IPS-20b (cell line): ENCODE data around the gene NDUFB8.
A peak's percentile ranks its signal among the peaks of the same experiment; 100 is the strongest.

Source experiments
- H3K27ac ChIP-seq: one replicate; pipeline ENCODE4 v1.5.1; 2013; ENCODE audit warnings: low read length
- H3K27me3 ChIP-seq: 2 replicates; pipeline ENCODE4 v1.6.1; 2013; ENCODE audit warnings: mild to moderate bottlenecking, low read length, inconsistent platforms; ENCODE audit not compliant: insufficient read depth
- H3K36me3 ChIP-seq: 2 replicates; pipeline ENCODE4 v1.6.1; 2013; ENCODE audit warnings: low read depth, mild to moderate bottlenecking, inconsistent platforms, low read length, moderate library complexity; ENCODE audit not compliant: insufficient read depth
- H3K4me1 ChIP-seq: 2 replicates; pipeline ENCODE4 v1.6.1; 2013; ENCODE audit warnings: mild to moderate bottlenecking, control low read depth, inconsistent platforms, low read length, moderate library complexity; ENCODE audit not compliant: insufficient read depth
- H3K4me3 ChIP-seq: 2 replicates; pipeline ENCODE4 v1.5.1; 2013; ENCODE audit warnings: mild to moderate bottlenecking, low read length, inconsistent platforms
- H3K9ac ChIP-seq: 2 replicates; pipeline ENCODE4 v1.6.1; 2013; ENCODE audit warnings: low read depth, mild to moderate bottlenecking, inconsistent platforms, low read length, moderate library complexity
- H3K9me3 ChIP-seq: 2 replicates; pipeline ENCODE4 v1.6.1; 2013; ENCODE audit warnings: mild to moderate bottlenecking, low read depth, low read length, inconsistent platforms; ENCODE audit not compliant: insufficient read depth

The NDUFB8 gene

DNA sequence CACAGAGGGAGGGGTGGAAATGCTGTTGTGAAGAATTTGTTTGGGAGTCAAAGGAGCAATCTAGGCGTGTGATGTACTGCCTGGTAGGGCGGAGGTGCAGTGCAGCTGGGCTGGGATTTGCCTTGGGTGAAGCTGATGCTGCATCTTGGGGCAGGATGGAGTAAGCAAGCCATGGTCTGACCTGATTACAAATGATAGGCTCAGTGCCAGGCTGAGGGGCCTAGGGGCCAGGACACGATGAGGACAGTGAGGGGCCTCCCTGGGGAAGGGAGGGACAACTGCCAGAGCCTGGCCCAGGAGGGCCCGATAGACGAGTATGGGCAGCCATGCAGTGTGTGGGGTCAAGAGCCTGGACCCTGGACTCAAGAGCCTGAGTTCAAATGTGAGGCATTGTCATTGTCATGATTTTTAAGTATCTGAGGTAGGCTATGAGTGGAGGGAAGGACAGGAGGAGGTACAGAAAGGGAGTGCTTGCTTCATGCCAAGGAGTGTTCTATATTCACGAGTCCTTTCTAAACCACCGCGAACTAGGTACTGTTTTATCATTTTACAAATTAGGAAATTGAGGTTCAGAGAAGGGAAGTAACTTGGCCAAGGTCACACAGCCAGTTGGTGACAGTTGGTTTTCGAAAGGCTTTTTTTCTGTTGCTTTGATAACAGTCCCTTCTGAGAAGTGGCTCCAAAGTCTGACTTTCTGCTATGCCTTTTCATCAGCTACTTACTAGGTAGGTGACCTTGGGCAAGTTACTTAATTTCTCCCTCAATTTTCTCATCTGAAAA is 35.7 kb upstream of the NDUFB8 start:
- Histone ChIP-seq H3K9me3 (no peaks in the 10 kb centered on the region), H3K9ac (no peak overlapping the region), H3K4me3 (no peak overlapping the region), H3K4me1 (no peaks in the 10 kb centered on the region), H3K36me3 (no peaks in the 10 kb centered on the region), H3K27me3 (peaks cover 83% of the 10 kb centered on the region), H3K27ac (no peak overlapping the region)

DNA sequence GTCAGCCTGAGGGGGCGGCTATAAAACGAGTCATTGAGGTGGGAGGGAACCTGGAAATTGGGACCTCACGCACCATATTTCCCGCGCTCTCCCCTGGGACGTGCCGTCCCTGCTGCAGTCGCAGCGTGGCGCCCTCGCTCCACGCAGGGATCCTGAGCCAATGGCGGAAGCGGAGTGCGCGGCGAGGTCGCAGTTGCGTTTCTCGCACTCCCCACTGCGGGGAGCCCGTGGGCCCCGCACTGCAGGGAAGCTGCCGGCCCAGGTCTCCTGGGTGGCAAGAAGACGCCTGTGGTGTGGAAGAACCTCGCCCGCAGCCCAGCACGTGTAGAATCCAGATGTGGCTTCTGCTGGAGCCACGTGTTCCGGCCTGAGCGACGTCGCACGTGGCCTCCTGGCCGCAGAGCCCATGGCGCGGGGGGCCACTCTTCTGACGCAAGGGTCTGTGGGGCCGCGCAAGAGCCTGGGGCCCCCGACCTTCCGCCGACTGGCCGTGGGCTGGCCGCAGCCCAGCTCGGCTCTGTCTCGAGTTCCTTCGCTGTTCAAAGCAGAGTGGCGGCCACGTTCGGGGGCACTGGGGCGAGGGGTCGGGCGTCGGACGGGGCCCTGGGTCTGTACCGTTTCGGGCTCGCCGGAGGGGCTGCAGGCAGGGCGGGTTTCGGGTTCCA is 32.5 kb upstream of the NDUFB8 start:
- Histone ChIP-seq H3K9me3 (no peaks in the 10 kb centered on the region), H3K4me1 (no peaks in the 10 kb centered on the region), H3K4me3 (no peak overlapping the region), H3K9ac (no peak overlapping the region), H3K27ac (no peak overlapping the region), H3K36me3 (no peaks in the 10 kb centered on the region), H3K27me3 (peaks cover 57% of the 10 kb centered on the region)

DNA sequence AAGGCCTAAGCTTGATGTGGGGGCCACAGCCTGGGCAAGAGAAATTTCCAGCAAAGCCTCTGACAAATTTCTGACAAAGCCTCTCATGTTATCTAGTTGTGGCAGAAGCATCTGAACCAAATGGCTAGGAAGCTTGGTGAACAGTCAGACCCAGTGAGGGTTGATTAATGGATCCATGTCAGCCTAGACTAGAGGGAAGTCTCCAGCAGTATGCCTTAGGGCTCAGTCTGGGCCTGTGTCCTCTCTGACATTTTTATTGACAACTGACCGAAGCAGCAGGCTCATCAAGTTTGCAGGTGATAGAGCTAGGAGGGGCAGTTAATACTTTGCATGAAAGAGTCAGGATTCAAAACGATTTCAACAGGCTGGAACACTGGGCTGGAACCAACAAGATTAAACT is 31.3 kb upstream of the NDUFB8 start:
- H3K27ac ChIP-seq: no peak overlapping the region
- no peak overlapping the region for H3K9ac ChIP-seq
- H3K9me3 ChIP-seq: no peaks in the 10 kb centered on the region
- no peak overlapping the region for H3K4me3 ChIP-seq
- peaks cover under 1% of the 10 kb centered on the region for H3K36me3 ChIP-seq
- H3K4me1 ChIP-seq: no peaks in the 10 kb centered on the region
- peaks cover 46% of the 10 kb centered on the region for H3K27me3 ChIP-seq

DNA sequence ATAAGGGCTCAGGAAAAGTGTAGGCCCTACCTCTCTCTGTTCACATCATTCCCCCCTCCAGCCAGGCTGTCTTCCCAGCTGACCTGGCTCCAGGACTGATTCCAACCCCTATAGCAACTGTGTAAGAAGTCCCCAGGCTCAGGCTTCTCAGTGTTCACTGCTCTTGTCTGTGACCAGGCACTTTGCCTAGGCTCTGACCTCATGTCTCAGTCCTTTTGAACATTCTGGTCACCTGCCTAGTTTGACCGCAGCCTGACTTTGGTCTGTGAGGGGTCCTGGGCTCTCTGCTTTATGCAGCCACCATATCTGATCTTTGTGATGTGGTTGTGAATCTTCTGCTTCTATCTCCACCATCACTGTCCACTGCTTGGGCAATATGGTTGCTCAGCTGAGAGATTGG is 30.6 kb upstream of the NDUFB8 start:
- H3K4me3 ChIP-seq: no peak overlapping the region
- no peaks in the 10 kb centered on the region for H3K9me3 ChIP-seq
- peaks cover 38% of the 10 kb centered on the region for H3K27me3 ChIP-seq
- H3K9ac ChIP-seq: no peak overlapping the region
- no peaks in the 10 kb centered on the region for H3K4me1 ChIP-seq
- peaks cover 7% of the 10 kb centered on the region for H3K36me3 ChIP-seq
- H3K27ac ChIP-seq: no peak overlapping the region

DNA sequence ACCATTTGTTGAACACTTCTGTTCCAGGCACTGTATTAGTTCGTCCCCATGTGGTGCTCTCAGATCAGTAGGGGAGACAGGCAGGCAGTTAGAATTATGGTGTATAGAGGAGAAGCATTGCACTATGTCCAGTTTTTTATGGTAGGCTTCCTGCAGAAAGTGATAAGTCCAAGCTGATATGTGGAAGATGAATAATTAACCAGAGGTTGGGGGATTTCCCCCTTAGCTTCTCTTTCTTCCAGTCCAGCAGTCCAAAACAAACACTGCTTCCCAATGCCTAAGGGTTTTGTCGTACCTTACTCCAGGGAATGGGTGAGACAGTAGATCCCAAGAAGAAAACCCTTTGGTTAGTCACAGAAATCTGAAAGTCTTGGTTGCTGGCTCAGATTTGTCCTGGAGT is 25.2 kb upstream of the NDUFB8 start:
- Histone ChIP-seq H3K9ac (no peak overlapping the region), H3K4me1 (no peaks in the 10 kb centered on the region), H3K4me3 (no peak overlapping the region), H3K36me3 (peaks cover 17% of the 10 kb centered on the region), H3K9me3 (no peaks in the 10 kb centered on the region), H3K27ac (no peak overlapping the region), H3K27me3 (no peaks in the 10 kb centered on the region)

DNA sequence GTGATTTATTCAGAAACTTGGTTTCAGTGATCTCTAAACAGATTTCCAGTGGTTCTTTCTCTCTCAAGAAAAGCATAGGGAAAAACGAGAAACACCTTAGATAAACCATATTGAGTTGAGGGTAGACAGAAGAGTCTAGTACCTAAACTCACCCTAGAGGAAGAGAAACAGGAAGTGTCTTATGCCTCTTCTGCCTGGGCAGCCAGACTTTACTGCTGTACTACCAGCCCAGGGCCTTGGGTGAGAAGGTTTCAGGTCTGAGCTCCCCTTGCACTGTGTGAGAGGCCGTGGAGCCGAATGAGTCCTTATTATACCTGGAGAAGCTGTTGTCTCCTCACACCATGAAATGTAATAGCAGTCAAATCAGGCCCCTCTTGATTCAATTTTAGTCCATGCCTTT is 24.3 kb upstream of the NDUFB8 start:
- no peak overlapping the region for H3K9ac ChIP-seq
- peaks cover 27% of the 10 kb centered on the region for H3K36me3 ChIP-seq
- H3K27me3 ChIP-seq: no peaks in the 10 kb centered on the region
- no peaks in the 10 kb centered on the region for H3K4me1 ChIP-seq
- no peaks in the 10 kb centered on the region for H3K9me3 ChIP-seq
- no peak overlapping the region for H3K4me3 ChIP-seq
- H3K27ac ChIP-seq: no peak overlapping the region

DNA sequence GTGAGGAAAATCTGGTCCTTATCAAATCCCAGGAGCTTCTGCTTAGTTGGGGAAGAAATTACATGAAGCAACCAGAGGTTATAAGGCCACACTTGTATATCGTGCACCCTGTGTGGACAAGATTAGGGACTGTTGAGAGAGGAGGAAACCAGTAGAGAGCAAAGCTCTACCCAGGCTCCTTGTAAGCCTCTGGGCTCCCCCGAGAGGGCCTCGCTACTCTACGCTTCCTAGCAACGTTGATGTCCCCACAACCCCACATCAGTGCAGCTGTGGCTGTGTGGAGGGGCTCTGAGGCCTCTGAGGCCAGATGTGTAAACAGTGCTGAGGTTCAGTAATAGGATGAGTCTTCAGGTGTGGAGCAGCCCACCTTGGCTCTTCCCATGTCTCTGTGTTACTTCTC is 22.1 kb upstream of the NDUFB8 start:
- peaks cover 49% of the 10 kb centered on the region for H3K36me3 ChIP-seq

DNA sequence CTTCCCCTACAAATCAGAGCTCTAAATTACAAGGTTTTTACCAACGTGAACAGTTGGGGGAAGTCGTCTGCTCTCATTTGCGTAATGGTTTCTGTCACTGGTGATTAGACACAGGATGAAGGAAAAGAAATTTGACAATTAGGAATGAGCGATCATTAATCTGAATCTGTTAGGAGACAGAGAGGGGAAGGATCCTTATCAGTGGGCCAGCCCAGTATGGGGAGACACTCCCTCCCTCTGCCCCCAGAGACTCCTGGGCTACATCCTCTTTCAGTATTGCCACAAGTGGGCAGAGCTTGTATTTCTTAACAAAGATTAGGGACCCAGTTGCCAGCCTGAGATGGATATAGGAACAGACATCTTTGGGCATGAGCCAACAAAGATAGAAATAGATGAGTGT is 21.5 kb upstream of the NDUFB8 start:
- Histone ChIP-seq H3K36me3 (peaks cover 54% of the 10 kb centered on the region), H3K4me1 (no peaks in the 10 kb centered on the region), H3K9me3 (no peaks in the 10 kb centered on the region), H3K27me3 (no peaks in the 10 kb centered on the region), H3K27ac (no peak overlapping the region), H3K9ac (no peak overlapping the region), H3K4me3 (no peak overlapping the region)

More for the DNA sequence above, 22.1 kb upstream of the NDUFB8 start:
- H3K27ac ChIP-seq: no peak overlapping the region
- H3K9me3 ChIP-seq: no peaks in the 10 kb centered on the region
- no peaks in the 10 kb centered on the region for H3K27me3 ChIP-seq
- H3K9ac ChIP-seq: no peak overlapping the region
- H3K4me3 ChIP-seq: no peak overlapping the region
- H3K4me1 ChIP-seq: no peaks in the 10 kb centered on the region

DNA sequence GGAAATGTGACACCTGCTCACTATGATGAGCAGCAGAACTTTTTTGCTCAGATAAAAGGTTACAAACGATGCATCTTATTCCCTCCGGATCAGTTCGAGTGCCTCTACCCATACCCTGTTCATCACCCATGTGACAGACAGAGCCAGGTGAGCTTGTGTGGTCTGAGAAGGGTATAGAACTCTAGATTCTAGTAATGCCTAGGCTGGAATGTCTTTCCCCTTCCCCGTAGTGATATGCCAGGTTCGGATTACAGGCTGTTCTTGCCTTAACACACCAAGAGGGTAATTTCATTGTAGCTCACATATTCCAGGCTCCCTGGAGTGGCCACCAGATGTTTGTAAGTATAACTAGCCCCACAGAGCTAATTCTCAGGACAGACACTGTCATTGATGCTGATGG is 15.3 kb upstream of the NDUFB8 start:
- Histone ChIP-seq H3K9me3 (no peaks in the 10 kb centered on the region), H3K36me3 (peaks cover 94% of the 10 kb centered on the region), H3K4me3 (no peak overlapping the region), H3K27me3 (no peaks in the 10 kb centered on the region), H3K27ac (no peak overlapping the region), H3K9ac (no peak overlapping the region), H3K4me1 (no peaks in the 10 kb centered on the region)

DNA sequence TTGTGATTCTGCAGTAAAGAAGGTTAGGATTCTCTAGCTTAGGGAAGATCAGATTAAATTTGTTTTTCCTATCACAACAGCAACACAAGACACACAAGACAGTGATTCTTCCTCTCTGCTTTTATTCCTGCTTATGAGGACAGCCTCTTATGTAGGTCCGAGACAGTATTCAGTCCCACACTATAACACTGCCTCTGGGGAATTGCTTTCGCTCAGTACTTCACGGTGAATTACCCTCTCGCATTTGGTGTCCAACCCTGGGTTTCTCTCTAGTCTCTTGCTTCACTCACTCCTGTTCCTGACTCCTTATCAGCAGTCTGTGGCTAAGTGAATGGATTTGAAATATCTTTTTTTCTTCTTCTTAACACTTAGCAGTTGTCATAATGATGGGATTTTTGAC is 7.8 kb upstream of the NDUFB8 start:
- no peak overlapping the region for H3K9ac ChIP-seq

DNA sequence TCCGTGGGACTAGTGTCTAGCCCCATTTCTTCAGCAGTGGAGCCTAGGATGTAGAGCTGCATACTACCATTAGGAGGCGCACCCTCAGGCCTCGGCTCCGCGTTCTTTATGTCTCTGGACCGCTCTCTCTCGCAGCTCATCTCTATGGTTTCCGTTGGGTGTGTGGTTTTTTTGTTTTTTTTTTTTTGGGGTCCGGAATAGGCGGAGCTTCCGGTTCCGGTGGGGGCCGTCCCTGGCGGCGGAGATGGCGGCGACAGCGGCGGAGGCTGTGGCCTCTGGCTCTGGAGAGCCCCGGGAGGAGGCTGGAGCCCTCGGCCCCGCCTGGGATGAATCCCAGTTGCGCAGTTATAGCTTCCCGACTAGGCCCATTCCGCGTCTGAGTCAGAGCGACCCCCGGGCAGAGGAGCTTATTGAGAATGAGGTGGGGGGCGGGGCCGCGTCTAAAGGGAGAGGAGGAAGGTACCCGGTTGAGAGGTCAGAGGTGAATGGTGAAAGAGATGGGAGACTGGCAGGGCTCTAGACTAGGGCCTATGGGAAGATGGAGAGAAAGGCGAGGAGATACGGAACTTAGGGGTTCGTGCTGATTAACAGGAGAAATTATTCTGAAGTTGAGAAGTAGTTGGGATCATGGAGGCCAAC is 6.2 kb upstream of the NDUFB8 start, which contains the start of gene HIF1AN:
TSS of gene HIF1AN (plus strand) at position 229 of the 639 bp plus-strand sequence. CDS start at position 245, 16 bp downstream.
- Histone ChIP-seq H3K27me3 (no peaks in the 10 kb centered on the region), H3K4me3 (peak within 1 kb of the TSS; percentile 88), H3K27ac (no peak within 1 kb of the TSS), H3K9me3 (no peaks in the 10 kb centered on the region), H3K36me3 (peaks cover 35% of the 10 kb centered on the region), H3K4me1 (peaks cover 6% of the 10 kb centered on the region; the same call in 1 of the 2 replicates), H3K9ac (peak within 1 kb of the TSS; percentile 81; the same call in 1 of the 2 replicates)

More for the DNA sequence above, 7.8 kb upstream of the NDUFB8 start:
- Histone ChIP-seq H3K4me1 (peaks cover 6% of the 10 kb centered on the region; the same call in 1 of the 2 replicates), H3K4me3 (0 out of 2 replicates have a peak overlapping the region, but pooled peaks have one; percentile 18), H3K27me3 (no peaks in the 10 kb centered on the region), H3K9me3 (no peaks in the 10 kb centered on the region), H3K27ac (no peak overlapping the region), H3K36me3 (peaks cover 48% of the 10 kb centered on the region)
